ENCODE data around the gene EXOC3.
"Not testable (repeated sequence)": the region's sequence is repeated elsewhere in the genome, so short reads cannot be mapped to it uniquely, and the experiment has no call there.

EXOC3 gene

DNA sequence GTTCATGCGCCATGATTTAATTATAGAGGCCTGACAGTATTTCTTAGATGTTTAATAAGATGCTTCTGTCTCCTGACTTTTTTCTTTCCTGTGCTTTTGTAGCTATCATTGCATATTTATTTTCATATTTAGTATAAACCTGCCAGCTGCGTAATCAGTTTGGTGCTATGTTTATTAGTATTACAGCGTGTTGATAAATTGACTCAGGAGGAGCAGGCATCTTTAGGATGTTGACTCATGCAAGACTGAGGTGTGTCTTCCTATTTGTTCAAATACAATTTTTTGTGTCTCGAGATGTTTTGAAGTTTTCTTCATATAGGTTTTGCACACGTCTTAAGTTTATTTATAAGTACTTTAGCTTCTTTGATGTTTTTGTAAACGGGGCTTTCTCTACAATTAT lies 35.9 kb upstream of the EXOC3 start:
- DNase-seq (ENCODE audit: low read depth in 2 of 2): no peak

GRCh38 chr5:407801-408268 lies 35.1 kb upstream of the EXOC3 start:
- no peak for DNase-seq (ENCODE audit: low read depth in 2 of 2)

GRCh38 chr5:410911-411517 lies 32.0 kb upstream of the EXOC3 start:
- DNase-seq (ENCODE audit: low read depth in 2 of 2): no peak

GRCh38 chr5:411728-412127 lies 31.2 kb upstream of the EXOC3 start:
- DNase-seq (ENCODE audit: low read depth in 2 of 2): no peak

DNA sequence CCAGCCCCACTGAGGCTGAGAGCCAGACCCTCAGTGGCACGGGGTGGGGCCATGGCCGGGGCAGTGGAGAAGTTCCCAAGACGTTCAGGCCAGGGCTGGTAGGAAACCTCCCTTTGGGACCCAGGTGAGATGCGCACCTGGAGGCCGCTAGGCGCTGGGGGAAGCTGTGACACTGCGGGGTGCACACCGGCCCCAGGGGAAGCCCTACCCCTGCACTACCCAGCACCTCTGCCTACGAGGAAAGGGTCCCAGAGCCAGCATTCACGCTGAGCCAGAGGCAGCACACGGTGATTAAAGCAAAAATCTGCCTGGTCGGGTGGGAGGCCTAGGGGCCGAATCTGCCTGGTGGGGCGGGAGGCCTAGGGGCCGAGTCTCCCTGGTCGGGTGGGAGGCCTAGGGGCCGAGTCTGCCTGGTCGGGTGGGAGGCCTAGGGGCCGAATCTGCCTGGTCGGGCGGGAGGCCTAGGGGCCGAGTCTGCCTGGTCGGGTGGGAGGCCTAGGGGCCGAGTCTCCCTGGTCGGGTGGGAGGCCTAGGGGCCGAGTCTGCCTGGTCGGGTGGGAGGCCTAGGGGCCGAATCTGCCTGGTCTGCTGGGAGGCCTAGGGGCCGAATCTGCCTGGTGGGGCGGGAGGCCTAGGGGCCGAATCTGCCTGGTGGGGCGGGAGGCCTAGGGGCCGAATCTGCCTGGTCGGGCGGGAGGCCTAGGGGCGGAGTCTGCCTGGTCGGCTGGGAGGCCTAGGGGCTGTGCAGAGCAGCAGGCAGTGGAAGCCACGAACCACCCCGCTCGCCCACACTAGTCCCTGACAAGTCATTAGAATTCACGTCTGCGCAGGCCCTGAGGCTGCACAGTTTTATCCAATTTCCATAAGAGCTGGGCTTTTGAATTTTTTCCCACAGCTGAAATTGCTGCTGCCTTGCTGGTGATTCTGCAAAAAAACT lies 27.7 kb upstream of the EXOC3 start:
- DNase-seq (ENCODE audit: low read depth in 2 of 2): not testable (repeated sequence)

DNA sequence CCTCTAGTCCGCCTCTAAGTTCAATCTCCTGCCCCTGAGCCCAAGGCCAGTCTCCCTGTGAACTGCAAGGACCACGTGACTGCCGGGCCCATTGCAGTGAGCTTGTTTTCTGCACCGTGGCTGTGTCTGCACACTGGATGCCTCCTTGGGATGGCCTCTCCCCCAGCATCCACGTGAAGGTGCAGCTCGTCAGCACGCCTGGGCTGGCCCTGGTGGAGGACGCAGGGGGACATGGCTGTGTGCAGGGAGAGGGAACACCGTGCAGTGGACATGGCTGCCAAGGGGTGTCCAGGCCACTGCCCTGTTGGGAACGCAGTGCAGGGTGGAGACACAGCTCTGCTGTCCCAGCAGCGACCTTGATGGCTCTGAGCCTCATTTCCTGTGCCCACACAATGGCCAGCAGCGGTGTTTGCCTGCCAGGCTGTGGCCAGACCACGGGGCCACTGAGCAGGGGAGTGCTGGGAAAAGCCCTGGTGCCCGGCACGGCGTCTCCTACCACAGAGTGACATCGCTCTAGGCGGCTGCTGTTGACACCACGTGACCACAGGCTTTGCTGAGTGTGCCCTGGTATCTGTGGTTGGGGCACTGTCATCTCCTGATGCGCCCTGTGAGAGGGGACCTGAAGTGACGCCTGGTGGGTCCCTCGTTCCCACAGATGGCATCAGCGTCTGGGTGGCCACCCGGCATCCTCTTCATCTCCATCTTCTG lies 26.9 kb upstream of the EXOC3 start:
- no peak for DNase-seq (ENCODE audit: low read depth in 2 of 2)

GRCh38 chr5:416636-416960 lies 26.4 kb upstream of the EXOC3 start:
- DNase-seq (ENCODE audit: low read depth in 2 of 2): no peak

DNA sequence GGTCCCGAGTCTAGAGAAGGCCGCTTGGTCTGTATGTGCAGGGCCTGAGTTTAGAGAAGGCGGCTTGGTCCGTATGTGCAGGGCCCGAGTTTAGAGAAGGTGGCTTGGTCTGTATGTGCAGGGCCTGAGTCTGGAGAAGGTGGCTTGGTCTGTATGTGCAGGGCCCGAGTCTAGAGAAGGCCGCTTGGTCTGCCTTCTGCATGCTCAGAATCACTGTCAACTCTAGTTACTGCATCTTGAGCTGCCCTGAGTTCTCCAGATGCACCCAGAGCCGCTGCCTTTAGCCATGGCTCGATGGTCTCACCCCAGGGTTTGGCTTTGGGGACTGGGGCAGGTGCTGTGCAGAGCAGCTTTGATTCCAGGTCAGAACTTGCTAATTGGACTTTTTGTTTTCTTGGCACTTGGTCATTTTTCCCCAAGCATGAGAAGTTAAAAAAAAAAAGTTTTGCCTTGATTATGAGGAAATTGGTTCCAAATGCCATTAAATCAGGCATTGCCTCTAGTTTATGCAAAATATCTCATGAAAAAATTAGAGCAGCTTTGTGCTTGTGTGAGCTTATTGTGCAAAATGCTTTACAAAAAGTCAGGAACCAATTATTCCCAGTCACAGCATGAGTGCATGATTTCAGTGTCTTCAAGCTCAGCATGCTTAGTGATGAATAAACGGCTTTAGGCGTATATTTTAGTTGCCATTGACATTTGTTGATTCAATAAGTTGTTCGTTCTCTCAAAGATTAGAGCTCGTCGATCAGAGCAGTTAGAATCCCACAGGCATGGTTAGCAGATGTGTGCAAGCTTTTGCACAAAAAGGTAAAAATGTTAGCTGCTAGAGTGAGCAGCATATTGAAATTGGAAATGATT lies 25.4 kb upstream of the EXOC3 start:
- no peak for DNase-seq (ENCODE audit: low read depth in 2 of 2)

GRCh38 chr5:418162-419121 lies 24.5 kb upstream of the EXOC3 start:
- DNase-seq (ENCODE audit: low read depth in 2 of 2): no peak

- no peak for DNase-seq (ENCODE audit: low read depth in 2 of 2)
Measured at GRCh38 chr5:419970-420369, 23.0 kb upstream of the EXOC3 start.

DNA sequence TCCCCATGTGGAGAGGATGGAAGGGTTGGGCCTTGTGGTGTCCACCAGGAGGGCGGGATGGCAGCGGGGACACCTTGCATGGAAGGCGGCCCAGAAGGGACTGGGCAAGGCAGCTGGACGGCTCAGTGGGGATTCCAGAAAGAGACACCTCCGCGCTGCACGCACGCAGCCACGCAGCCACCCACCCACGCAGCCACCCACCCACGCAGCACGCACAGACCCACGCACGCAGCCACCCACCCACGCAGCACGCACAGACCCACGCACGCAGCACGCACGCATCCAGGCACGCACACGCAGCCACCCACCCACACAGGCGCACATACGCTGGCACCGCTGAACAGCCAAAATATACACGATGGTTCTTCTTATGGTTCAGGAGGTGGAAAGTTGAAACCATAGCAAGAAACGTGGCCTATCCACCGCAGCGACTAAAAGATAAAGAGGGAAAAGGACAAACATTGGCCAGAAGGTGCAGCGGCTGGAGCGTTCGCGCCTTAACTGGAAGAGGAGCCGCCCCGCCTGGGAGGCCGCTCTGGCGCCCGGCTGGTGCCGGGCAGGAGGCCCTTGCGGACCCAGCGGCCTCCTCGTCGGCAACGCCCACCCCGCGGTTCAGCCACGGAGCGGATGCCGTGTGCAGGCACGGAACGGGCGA lies 22.2 kb upstream of the EXOC3 start:
- no peak for DNase-seq (ENCODE audit: low read depth in 2 of 2)

DNA sequence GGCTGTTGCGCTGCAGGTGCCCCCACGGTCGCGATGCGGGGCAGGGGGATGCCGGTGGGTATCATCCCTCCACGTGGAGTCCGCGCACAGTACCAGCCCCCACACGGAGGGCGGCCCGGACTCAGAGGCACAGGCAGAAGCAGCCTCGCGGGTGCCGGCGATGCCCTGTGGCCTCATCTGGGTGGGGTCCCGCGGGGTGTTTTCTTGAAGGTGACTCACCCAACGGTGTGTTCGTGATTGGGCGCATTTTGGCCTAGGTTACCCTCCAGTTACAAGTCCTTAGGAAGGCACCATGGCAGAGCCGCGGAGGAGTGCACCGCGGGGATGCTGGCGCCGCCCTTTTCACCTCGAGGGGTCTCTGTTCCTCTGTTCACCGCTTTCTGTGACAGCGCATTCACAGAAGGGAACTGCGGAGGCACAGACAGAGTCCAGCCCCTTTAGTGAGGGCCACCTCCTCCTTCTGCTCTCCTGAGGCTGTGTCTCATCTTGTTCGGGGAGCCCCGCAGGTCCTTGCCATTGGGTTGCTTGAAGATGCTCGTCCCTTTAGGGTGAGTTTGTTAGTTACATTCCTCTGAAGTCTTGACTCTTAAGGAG lies 21.6 kb upstream of the EXOC3 start:
- DNase-seq (ENCODE audit: low read depth in 2 of 2): no peak

GRCh38 chr5:421901-422300 lies 21.1 kb upstream of the EXOC3 start:
- no peak for DNase-seq (ENCODE audit: low read depth in 2 of 2)

DNA sequence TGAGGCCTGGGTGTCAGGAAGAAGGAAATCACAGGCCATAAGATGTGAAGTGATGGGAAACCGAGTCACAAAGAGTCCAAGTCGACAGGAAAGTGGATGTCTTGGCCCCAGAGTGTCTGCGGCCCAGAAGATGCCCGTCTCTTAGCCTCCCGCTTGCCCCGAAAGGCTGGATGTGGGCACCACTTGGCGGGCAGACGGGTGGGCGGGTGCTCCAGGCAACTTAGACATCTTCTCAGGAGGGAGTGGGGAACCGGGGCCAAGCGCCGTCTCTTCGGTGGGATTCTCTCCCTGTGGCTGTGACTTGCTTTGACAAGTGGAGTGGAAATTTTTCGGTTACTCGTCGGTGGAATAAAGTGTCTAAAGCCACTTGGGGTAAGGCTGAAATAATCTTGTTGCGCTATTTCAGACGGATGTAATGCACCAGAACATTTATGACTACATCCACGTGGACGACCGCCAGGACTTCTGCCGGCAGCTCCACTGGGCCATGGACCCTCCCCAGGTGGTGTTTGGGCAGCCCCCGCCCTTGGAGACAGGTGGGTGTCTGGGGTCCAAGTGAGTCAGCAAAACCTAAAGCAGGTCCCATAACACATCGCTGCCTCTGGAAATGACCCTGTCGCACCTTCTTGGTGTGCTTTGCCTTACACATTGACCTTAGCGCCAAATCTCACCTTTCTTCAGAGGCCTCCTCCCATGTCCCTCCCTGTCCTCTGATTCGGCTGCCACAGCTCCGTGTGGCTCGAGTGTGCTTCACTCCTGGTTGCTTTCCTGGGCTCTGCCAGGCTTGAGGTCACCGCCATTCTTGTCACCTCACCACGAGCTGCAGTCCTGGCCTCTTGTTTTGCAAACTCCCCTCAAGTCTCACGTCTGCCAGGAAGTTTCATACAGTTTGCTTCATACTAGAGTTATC lies 20.4 kb upstream of the EXOC3 start:
- no peak for DNase-seq (ENCODE audit: low read depth in 2 of 2)

DNA sequence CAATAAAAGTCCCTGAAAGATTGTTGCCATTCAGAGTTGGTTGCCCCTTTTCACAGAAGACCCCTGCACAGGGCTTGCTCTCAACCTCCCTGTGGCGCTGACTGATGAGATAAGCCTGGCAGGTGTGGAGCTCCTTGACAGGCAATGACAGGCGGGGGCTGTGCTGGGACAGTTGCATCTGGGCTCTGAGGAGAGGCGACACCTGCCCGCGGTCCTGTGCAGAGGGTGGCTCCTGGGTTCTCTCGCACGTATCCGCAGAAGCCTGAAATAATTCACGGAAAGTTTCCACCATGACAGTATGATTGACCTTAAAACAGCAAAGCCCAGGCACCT lies 19.8 kb upstream of the EXOC3 start:
- DNase-seq (ENCODE audit: low read depth in 2 of 2): no peak

DNA sequence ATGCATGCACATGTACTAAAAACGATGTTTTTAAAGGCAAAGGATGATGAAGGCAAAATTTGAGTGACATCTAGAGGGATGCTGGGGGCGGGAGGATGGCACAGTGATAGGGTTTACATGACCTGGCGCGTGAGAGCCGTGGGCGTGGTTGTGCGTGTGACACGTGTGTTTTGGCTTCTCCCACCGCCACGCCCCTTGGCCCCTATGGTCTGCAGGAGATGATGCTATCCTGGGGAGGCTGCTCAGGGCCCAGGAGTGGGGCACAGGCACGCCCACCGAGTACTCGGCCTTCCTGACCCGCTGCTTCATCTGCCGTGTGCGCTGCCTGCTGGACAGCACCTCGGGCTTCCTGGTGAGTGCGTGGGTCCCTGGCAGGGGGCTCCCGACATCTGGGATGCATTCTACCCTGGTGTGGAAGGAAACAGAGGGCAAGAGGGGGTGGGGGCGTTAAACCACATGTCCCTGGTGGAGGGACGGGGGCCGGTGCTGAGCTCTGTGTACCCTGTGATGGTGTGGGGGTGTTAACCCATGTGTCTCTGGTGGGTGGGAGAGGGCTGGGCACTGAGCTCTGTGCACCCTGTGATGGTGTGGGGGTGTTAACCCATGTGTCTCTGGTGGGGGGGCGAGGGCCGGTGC lies 19.2 kb upstream of the EXOC3 start:
- no peak for DNase-seq (ENCODE audit: low read depth in 2 of 2)

- DNase-seq (ENCODE audit: low read depth in 2 of 2): no peak
Measured at GRCh38 chr5:424301-425110, 18.5 kb upstream of the EXOC3 start.
